ENCODE results near the gene NAA15. TPM values are rescaled to one million over a fixed set of nuclear protein-coding genes. Genes with fewer than 3 reads are reported as not detected.
"Not testable (repeated sequence)": the region's sequence is repeated elsewhere in the genome, so short reads cannot be mapped to it uniquely, and the experiment has no call there.

The NAA15 gene
- total RNA-seq, 4 donors from 2014 or later: 23.9 to 34.1 (median 32.2) TPM

DNA sequence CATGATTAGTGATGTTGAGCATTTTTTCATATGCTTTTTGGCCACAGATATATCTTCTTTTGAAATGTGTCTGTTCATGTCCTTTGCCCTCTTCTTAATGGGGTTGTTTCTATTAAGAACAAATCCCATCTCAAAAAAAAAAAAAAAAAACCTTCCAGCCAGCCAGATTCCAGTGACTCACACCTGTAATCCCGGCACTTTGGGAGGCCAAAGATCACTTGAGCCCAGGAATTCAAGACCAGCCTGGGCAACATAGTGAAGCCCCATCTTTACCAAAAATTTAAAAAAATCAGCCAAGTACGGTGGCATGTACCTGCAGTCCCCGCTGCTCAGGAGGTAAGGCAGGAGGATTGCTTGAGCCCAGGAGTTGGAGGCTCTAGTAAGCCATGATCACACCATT is 157.7 kb downstream of the NAA15 start:
- no peak overlapping the region for H3K4me3 ChIP-seq
- no peaks in the 10 kb centered on the region for H3K36me3 ChIP-seq
- no peaks in the 10 kb centered on the region for H3K27me3 ChIP-seq
- TF ChIP-seq POLR2AphosphoS5 (IDR thresholded peaks at IDR 0.05) (no peak), EP300 (IDR thresholded peaks at IDR 0.05) (no peak), POLR2A (IDR thresholded peaks at IDR 0.05) (no peak)
- TF ChIP-seq, protein P1, sequence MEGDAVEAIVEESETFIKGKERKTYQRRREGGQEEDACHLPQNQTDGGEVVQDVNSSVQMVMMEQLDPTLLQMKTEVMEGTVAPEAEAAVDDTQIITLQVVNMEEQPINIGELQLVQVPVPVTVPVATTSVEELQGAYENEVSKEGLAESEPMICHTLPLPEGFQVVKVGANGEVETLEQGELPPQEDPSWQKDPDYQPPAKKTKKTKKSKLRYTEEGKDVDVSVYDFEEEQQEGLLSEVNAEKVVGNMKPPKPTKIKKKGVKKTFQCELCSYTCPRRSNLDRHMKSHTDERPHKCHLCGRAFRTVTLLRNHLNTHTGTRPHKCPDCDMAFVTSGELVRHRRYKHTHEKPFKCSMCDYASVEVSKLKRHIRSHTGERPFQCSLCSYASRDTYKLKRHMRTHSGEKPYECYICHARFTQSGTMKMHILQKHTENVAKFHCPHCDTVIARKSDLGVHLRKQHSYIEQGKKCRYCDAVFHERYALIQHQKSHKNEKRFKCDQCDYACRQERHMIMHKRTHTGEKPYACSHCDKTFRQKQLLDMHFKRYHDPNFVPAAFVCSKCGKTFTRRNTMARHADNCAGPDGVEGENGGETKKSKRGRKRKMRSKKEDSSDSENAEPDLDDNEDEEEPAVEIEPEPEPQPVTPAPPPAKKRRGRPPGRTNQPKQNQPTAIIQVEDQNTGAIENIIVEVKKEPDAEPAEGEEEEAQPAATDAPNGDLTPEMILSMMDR (IDR thresholded peaks at IDR 0.05): no peak
- H3K4me1 ChIP-seq: peaks cover 3 to 70% (median 21%) of the 10 kb centered on the region in 3 donors
- 92% methylated on average over 2 of the region's 3 CpGs; no CpG with 5 or more reads in 1 of the 2 donors for WGBS, 2 donors (ENCODE audit: low coverage in 1 of 2)
- no peak overlapping the region for H3K27ac ChIP-seq
- no peaks in the 10 kb centered on the region for H3K9me3 ChIP-seq
- ATAC-seq: no peak

DNA sequence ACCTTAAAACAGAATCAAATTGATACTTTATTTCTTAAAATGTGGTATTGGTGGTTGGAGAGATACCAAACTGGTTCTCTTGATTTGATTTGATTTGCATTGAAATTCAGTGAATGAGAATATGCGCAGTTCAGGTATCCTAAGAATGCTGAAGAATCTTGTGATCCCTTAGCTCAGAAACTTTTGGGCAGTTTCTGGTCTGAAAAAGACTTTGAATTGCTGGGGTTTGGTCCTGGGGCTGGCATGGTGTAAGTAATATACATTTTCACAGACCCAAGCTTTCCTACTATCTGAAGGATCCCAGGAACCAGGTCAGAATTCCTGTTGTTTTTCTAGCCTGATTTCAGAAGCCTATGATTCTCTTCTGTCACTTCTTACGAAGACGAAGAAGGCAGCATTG is 159.3 kb downstream of the NAA15 start:
- Histone ChIP-seq H3K27ac (peak overlapping the region in 1 of 4 donors; percentile 2), H3K4me3 (no peak overlapping the region), H3K36me3 (no peaks in the 10 kb centered on the region), H3K9me3 (no peaks in the 10 kb centered on the region), H3K4me1 (peaks cover 3 to 63% (median 15%) of the 10 kb centered on the region in 3 donors), H3K27me3 (no peaks in the 10 kb centered on the region)
- TF ChIP-seq POLR2AphosphoS5 (IDR thresholded peaks at IDR 0.05) (no peak), POLR2A (IDR thresholded peaks at IDR 0.05) (no peak), EP300 (IDR thresholded peaks at IDR 0.05) (no peak)
- TF ChIP-seq, protein P1 (IDR thresholded peaks at IDR 0.05): no peak
- 81 to 100% methylated on average over 1 to 3 of the region's 3 CpGs for WGBS, 2 donors (ENCODE audit: low coverage in 1 of 2)
- ATAC-seq: no peak

DNA sequence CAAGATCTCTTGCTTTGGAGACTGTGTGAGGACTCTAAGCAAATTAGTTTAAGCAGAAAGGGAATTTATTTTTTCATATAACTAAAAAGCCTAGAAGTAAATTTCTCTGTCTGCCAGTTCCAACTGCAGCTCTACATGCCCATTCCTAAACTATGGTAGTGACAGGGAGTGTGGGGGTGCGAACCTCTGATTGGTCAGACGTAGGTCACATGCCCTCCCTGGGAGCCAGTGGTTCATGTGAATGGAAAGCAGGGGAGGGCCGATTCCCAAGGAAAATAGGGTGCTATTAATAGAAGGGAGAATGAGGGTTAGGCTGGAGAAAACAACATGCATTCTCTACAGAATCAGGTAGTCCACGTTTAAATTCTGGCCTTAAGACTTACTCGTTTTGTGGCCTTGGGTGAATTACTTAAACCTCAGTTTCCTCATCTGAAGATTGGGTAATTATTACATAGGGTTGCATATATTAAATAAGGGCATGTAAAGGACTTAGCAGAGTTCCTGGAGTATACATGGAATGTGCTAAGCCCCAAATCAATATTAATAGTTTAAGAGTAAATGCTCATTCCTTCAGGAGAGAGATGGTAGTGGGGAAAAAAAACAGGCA is 159.8 kb downstream of the NAA15 start:
- WGBS, 2 donors (ENCODE audit: low coverage in 1 of 2): 77 to 85% methylated on average over 2 to 5 of the region's 5 CpGs
- peaks cover 3 to 57% (median 9%) of the 10 kb centered on the region in 3 donors for H3K4me1 ChIP-seq
- ATAC-seq: no peak

GRCh38 chr4:139464512-139464911 is 163.2 kb downstream of the NAA15 start:
- not testable (repeated sequence) for H3K36me3 ChIP-seq, H3K9me3 ChIP-seq, H3K27ac ChIP-seq, H3K4me3 ChIP-seq, ATAC-seq, H3K27me3 ChIP-seq
- H3K4me1 ChIP-seq: peaks cover 0 to 24% (median 3%) of the 10 kb centered on the region in 3 donors
- 89 to 97% methylated on average over 5 of the region's 5 CpGs for WGBS, 2 donors (ENCODE audit: low coverage in 1 of 2)

More for the DNA sequence above, 159.8 kb downstream of the NAA15 start:
- no peak overlapping the region for H3K4me3 ChIP-seq
- TF ChIP-seq, protein P1 (IDR thresholded peaks at IDR 0.05): no peak
- TF ChIP-seq POLR2A (IDR thresholded peaks at IDR 0.05): no peak
- no peak for TF ChIP-seq POLR2AphosphoS5 (IDR thresholded peaks at IDR 0.05)
- TF ChIP-seq EP300 (IDR thresholded peaks at IDR 0.05): no peak
- H3K27me3 ChIP-seq: no peaks in the 10 kb centered on the region
- H3K9me3 ChIP-seq: no peaks in the 10 kb centered on the region
- no peaks in the 10 kb centered on the region for H3K36me3 ChIP-seq
- peak overlapping the region in 1 of 4 donors; percentile 2 for H3K27ac ChIP-seq

- TF ChIP-seq EP300 (IDR thresholded peaks at IDR 0.05) (no peak), POLR2AphosphoS5 (IDR thresholded peaks at IDR 0.05) (no peak), POLR2A (IDR thresholded peaks at IDR 0.05) (no peak)
- TF ChIP-seq, protein P1 (IDR thresholded peaks at IDR 0.05): no peak
Measured at GRCh38 chr4:139465922-139466321, 164.6 kb downstream of the NAA15 start.

DNA sequence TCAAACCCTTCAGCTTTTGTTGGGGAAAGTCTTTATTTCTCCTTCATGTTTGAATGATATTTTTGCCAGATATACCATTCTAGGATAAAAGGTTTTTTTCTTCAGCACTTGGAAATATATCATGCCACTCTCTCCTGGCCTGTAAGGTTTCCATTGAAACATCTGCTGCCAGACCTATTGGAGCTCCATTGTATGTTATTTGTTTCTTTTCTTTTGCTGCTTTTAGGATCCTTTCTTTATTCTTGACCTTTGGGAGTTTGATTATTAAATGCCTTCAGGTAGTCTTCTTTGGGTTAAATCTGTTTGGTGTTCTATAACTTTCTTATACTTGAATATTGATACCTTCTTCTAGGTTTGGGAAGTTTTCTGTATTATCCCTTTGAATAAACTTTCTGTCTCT is 167.5 kb downstream of the NAA15 start:
- not testable (repeated sequence) for H3K27me3 ChIP-seq, H3K4me3 ChIP-seq, H3K27ac ChIP-seq, ATAC-seq, H3K9me3 ChIP-seq
- Histone ChIP-seq H3K36me3 (peaks cover 0 to 16% of the 10 kb centered on the region in 2 donors), H3K4me1 (peaks cover 0 to 12% (median 1%) of the 10 kb centered on the region in 3 donors)

More at GRCh38 chr4:139465922-139466321, 164.6 kb downstream of the NAA15 start:
- no peak for ATAC-seq
- Histone ChIP-seq H3K36me3 (no peaks in the 10 kb centered on the region), H3K4me3 (no peak overlapping the region), H3K27me3 (no peaks in the 10 kb centered on the region), H3K27ac (no peak overlapping the region), H3K4me1 (peaks cover 0 to 23% (median 3%) of the 10 kb centered on the region in 3 donors), H3K9me3 (no peaks in the 10 kb centered on the region)
- 87 to 100% methylated on average over 3 to 4 of the region's 4 CpGs for WGBS, 2 donors (ENCODE audit: low coverage in 1 of 2)

Data from gastroesophageal sphincter (tissue), 4 donors.